Suprapubic skin (tissue), 4 donors: ENCODE measurements around the gene SOX8. TPM values are rescaled to one million over a fixed set of nuclear protein-coding genes. Genes with fewer than 3 reads are reported as not detected.

Source experiments
- DNase-seq, 2 donors: peaks; one replicate each; pipeline ENCODE4 v3.0.0-alpha.2; 2019; ENCODE audit warnings: low spot score in 2 of 2
- H3K27ac ChIP-seq: fragments of 200-600 bp; sonication (generic); one replicate; pipeline ENCODE4 v1.5.1; 2019
- H3K27me3 ChIP-seq: fragments of 200-600 bp; sonication (generic); one replicate; pipeline ENCODE4 v1.5.1; 2019
- H3K36me3 ChIP-seq: fragments of 200-600 bp; sonication (generic); one replicate; pipeline ENCODE4 v1.5.1; 2019
- H3K4me1 ChIP-seq: fragments of 200-600 bp; sonication (generic); one replicate; pipeline ENCODE4 v1.5.1; 2019
- H3K4me3 ChIP-seq: fragments of 200-600 bp; sonication (generic); one replicate; pipeline ENCODE4 v1.5.1; 2019; ENCODE audit warnings: mild to moderate bottlenecking
- H3K9me3 ChIP-seq: fragments of 200-600 bp; sonication (generic); one replicate; pipeline ENCODE4 v1.5.1; 2019
- EP300 ChIP-seq: sonication (generic); formaldehyde crosslinking; IDR thresholded peaks from one replicate; pipeline ENCODE4 v1.6.1; 2017; ENCODE audit warnings: antibody characterized with exemption
- POLR2A ChIP-seq, 2 donors: fragments of 450-650 bp; IDR thresholded peaks; one replicate each; pipeline ENCODE4 v1.6.1; 2017; ENCODE audit warnings: antibody characterized with exemption in 2 of 2, mild to moderate bottlenecking in 2 of 2, moderate library complexity in 2 of 2
- POLR2AphosphoS5 ChIP-seq, 3 donors: sonication (generic); formaldehyde crosslinking; IDR thresholded peaks; one replicate each; pipeline ENCODE4 v1.6.1; 2017; ENCODE audit warnings: antibody characterized with exemption in 3 of 3
- WGBS: methylation state at CpG from one replicate; pipeline ENCODE4 v1.1.5; 2018; 5-methylcytosine and 5-hydroxymethylcytosine counted together
- total RNA-seq, 4 donors: library from RNA; depleted of rRNA; stranded (reverse); fragments of >200 nt; gene quantifications; one replicate each; pipeline ENCODE4 v1.1.0, GENCODE V29; 2016
- TF ChIP-seq, protein P1 (sequence below), 2 donors: fragments of 200-600 bp in 1 of 2; fragments of 450-650 bp in 1 of 2; sonication (generic) in 1 of 2; IDR thresholded peaks; one replicate each; pipeline ENCODE4 v1.5.1; 2016 to 2019; ENCODE audit warnings: antibody characterized with exemption in 2 of 2, mild to moderate bottlenecking in 1 of 2, moderate library complexity in 1 of 2

The SOX8 gene
- total RNA-seq, 4 donors from 2014 or later = 4.0 to 12.2 (median 7.3) TPM

DNA sequence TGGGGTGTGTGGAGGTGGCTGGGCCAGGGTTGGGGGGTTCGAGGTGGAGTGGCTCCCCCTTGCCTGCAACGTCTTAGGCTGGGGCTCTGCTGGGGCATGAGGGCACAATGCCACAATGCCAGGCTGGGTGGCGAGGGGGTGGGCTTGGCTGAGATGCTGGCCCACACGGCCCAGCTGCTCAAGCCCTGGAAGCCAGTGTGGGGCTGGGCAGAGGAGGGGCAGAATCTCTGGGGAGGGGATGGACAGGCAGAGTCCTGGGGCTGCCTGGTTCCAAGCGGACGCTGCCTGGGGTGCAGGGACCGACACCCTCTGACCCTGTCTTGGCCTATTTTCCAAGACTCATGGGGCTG lies 53.5 kb downstream of the SOX8 start:
- Histone ChIP-seq H3K36me3 (no peaks in the 10 kb centered on the region), H3K27ac (no peak overlapping the region), H3K27me3 (peaks cover 73% of the 10 kb centered on the region), H3K9me3 (no peaks in the 10 kb centered on the region), H3K4me3 (no peak overlapping the region), H3K4me1 (peaks cover 10% of the 10 kb centered on the region)
- WGBS = 85% methylated on average over 4 of the region's 7 CpGs
- no peak for DNase-seq
- no peak for TF ChIP-seq EP300
- no peak for TF ChIP-seq POLR2AphosphoS5 (IDR thresholded peaks at IDR 0.05)
- TF ChIP-seq POLR2A (IDR thresholded peaks at IDR 0.05) = no peak
- TF ChIP-seq, protein P1, sequence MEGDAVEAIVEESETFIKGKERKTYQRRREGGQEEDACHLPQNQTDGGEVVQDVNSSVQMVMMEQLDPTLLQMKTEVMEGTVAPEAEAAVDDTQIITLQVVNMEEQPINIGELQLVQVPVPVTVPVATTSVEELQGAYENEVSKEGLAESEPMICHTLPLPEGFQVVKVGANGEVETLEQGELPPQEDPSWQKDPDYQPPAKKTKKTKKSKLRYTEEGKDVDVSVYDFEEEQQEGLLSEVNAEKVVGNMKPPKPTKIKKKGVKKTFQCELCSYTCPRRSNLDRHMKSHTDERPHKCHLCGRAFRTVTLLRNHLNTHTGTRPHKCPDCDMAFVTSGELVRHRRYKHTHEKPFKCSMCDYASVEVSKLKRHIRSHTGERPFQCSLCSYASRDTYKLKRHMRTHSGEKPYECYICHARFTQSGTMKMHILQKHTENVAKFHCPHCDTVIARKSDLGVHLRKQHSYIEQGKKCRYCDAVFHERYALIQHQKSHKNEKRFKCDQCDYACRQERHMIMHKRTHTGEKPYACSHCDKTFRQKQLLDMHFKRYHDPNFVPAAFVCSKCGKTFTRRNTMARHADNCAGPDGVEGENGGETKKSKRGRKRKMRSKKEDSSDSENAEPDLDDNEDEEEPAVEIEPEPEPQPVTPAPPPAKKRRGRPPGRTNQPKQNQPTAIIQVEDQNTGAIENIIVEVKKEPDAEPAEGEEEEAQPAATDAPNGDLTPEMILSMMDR (IDR thresholded peaks at IDR 0.05) = no peak

DNA sequence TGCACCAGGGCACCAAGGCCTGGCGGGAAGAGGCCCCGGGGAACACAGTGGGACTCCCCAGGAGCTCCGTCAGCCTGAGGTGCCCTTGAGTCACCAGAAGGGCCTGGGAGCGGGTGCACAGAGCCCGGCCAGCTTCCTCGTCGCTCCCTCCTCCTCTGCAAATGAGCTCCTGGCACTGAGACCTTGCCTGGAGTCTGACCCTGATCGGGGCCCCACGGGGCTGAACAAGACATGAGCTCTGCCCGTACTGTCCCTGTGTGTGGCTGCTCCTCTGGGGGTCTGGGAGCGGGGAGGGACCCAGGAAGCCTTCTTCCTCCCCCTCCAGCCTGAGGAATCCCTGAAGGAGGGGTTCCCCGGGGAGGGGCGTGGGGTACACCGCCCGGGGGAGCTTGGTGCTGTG lies 54.6 kb downstream of the SOX8 start:
- Histone ChIP-seq H3K27me3 (peaks cover 67% of the 10 kb centered on the region), H3K9me3 (no peaks in the 10 kb centered on the region), H3K36me3 (no peaks in the 10 kb centered on the region), H3K4me3 (no peak overlapping the region), H3K4me1 (peaks cover 10% of the 10 kb centered on the region), H3K27ac (no peak overlapping the region)
- no peak for TF ChIP-seq POLR2A (IDR thresholded peaks at IDR 0.05)
- TF ChIP-seq POLR2AphosphoS5 (IDR thresholded peaks at IDR 0.05) = no peak
- TF ChIP-seq EP300 = no peak
- TF ChIP-seq, protein P1 (IDR thresholded peaks at IDR 0.05) = no peak
- no peak for DNase-seq
- WGBS = 25% methylated on average over 4 of the region's 15 CpGs

Other genes starting within 250 kb of the SOX8 start
- 100 to 1,000 TPM in 1 of 4 donors, 10 to 100 TPM in 3; 35.2 to 110 (median 52.0) TPM for gene CIAO3, start 240.8 kb upstream of the SOX8 start, total RNA-seq
- gene MSLN, start 221.0 kb upstream of the SOX8 start, total RNA-seq = 1 to 10 TPM in 1 of 4 donors, under 1 TPM in 2, not detected in 1; 0.31 to 7.3 (median 0.49) TPM
- 10 to 100 TPM; 13.6 to 27.1 (median 21.8) TPM for gene RPUSD1, start 193.4 kb upstream of the SOX8 start, total RNA-seq
- gene CHTF18, start 193.2 kb upstream of the SOX8 start, total RNA-seq = 10 to 100 TPM; 12.6 to 22.3 (median 17.3) TPM
- gene GNG13, start 181.0 kb upstream of the SOX8 start, total RNA-seq = not detected
- gene LMF1, start 10.8 kb upstream of the SOX8 start, total RNA-seq = 100 to 1,000 TPM in 1 of 4 donors, 10 to 100 TPM in 3; 32.1 to 117 (median 38.0) TPM
- gene SSTR5, start 91.0 kb downstream of the SOX8 start, total RNA-seq = 1 to 10 TPM in 1 of 4 donors, not detected in 3; 1.5 TPM
- gene C1QTNF8, start 114.5 kb downstream of the SOX8 start, total RNA-seq = not detected
- 100 to 1,000 TPM in 1 of 4 donors, 10 to 100 TPM in 3; 19.4 to 167 (median 38.4) TPM for gene CACNA1H, start 171.3 kb downstream of the SOX8 start, total RNA-seq
- gene TPSG1, start 243.5 kb downstream of the SOX8 start, total RNA-seq = 1 to 10 TPM in 1 of 4 donors, not detected in 3; 1.6 TPM
- gene TPSB2, start 248.4 kb downstream of the SOX8 start, total RNA-seq = 10 to 100 TPM; 13.0 to 36.9 (median 22.5) TPM